Keratinocyte (primary cell): Measurements from ENCODE around the gene MND1.

Experiments
- EZH2 ChIP-seq: IDR thresholded peaks from one replicate; pipeline ENCODE4 v1.6.1; 2012; ENCODE audit warnings: inconsistent platforms, mild to moderate bottlenecking, low read length, moderate library complexity
- TF ChIP-seq, protein P1 (sequence below), 3 experiments: IDR thresholded peaks in 1 of 3; conservative IDR thresholded peaks in 1 of 3; optimal IDR thresholded peaks in 1 of 3; 2 replicates in 2 of 3; 3 replicates in 1 of 3; pipeline versions ENCODE3 to v1.5.1; 2011; ENCODE audit warnings: low read length in 3 of 3, mild to moderate bottlenecking in 3 of 3, moderate library complexity in 2 of 3, control low read depth in 1 of 3, inconsistent platforms in 1 of 3; ENCODE audit not compliant: insufficient read depth in 2 of 3; ENCODE audit errors: extremely low read depth in 1 of 3

DNA sequence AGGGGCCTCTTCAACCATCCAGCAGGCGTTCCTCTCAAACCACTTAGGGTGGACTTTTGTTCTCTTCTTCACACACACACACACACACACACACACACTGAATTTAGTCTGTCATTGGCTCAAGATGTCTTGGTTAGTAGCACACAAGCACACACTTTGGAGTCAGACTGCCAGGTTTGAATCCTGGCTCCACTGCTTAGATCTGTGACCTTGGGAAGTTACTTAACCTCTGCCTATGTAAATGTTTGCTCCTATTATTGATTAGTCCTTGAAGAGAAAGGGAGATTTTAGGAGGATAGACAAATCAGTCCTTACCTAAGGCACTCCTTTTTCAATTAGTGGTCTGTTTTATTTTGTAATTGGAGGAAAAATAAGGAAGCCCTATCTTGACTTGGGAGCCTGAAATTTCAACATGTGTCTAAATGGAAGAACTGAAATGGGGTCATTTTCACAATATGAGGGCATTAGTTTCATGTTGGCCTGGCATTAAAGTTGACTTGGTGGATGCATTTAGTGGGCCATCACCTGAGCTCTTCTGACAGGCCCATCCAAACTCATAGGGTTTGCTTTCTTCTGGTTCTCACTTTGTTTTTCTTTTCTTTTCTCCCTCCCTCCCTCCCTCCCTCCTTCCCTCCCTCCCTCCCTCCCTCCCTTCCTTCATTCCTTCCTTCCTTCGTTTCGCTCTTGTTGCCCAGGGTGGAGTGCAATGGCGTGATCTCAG, 108.3 kb downstream of the MND1 start:
- no peak for TF ChIP-seq EZH2
- TF ChIP-seq, protein P1, sequence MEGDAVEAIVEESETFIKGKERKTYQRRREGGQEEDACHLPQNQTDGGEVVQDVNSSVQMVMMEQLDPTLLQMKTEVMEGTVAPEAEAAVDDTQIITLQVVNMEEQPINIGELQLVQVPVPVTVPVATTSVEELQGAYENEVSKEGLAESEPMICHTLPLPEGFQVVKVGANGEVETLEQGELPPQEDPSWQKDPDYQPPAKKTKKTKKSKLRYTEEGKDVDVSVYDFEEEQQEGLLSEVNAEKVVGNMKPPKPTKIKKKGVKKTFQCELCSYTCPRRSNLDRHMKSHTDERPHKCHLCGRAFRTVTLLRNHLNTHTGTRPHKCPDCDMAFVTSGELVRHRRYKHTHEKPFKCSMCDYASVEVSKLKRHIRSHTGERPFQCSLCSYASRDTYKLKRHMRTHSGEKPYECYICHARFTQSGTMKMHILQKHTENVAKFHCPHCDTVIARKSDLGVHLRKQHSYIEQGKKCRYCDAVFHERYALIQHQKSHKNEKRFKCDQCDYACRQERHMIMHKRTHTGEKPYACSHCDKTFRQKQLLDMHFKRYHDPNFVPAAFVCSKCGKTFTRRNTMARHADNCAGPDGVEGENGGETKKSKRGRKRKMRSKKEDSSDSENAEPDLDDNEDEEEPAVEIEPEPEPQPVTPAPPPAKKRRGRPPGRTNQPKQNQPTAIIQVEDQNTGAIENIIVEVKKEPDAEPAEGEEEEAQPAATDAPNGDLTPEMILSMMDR (optimal IDR thresholded peaks at IDR 0.05 in 1 of 3, IDR thresholded peaks at IDR 0.05 in 1 of 3, conservative IDR thresholded peaks at IDR 0.05 in 1 of 3; ENCODE audit: extremely low read depth in 1 of 3, insufficient read depth in 2 of 3, low read length in 3 of 3): no peak
